Breast epithelium (tissue), 3 donors: ENCODE results near the gene SRSF8.

Source experiments
- POLR2A ChIP-seq: fragments of 450-650 bp; IDR thresholded peaks from one replicate; pipeline ENCODE4 v1.6.1; 2016; ENCODE audit warnings: antibody characterized with exemption, mild to moderate bottlenecking, moderate library complexity
- POLR2AphosphoS5 ChIP-seq, 3 donors: sonication (generic); formaldehyde crosslinking; IDR thresholded peaks; one replicate each; pipeline ENCODE4 v1.6.1; 2017; ENCODE audit warnings: antibody characterized with exemption in 3 of 3
- TF ChIP-seq, protein P1 (sequence below), 3 donors: fragments of 450-650 bp; IDR thresholded peaks; one replicate each; pipeline ENCODE4 v1.5.1; 2016 to 2017; ENCODE audit warnings: antibody characterized with exemption in 3 of 3, mild to moderate bottlenecking in 3 of 3, moderate library complexity in 3 of 3

DNA sequence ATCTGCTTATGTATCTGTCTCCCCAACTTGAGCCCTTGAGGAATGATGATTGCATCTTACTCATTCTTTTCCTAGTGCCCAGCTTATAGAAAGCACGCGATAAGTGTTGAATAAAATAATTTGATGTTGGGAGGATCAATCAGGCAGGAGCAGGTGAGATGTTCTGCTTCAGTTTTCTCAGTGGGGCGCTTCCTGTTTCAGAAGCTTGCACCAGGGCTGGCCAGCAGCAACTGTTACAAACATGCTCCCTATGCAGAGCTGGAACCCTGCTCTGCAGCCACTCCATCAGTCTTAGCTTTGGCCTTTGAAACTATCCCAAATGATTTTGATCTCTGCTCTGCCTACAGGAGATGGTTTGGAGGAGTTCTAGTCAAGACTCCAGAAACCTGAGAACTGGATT, 26.8 kb downstream of the SRSF8 start:
- TF ChIP-seq, protein P1, sequence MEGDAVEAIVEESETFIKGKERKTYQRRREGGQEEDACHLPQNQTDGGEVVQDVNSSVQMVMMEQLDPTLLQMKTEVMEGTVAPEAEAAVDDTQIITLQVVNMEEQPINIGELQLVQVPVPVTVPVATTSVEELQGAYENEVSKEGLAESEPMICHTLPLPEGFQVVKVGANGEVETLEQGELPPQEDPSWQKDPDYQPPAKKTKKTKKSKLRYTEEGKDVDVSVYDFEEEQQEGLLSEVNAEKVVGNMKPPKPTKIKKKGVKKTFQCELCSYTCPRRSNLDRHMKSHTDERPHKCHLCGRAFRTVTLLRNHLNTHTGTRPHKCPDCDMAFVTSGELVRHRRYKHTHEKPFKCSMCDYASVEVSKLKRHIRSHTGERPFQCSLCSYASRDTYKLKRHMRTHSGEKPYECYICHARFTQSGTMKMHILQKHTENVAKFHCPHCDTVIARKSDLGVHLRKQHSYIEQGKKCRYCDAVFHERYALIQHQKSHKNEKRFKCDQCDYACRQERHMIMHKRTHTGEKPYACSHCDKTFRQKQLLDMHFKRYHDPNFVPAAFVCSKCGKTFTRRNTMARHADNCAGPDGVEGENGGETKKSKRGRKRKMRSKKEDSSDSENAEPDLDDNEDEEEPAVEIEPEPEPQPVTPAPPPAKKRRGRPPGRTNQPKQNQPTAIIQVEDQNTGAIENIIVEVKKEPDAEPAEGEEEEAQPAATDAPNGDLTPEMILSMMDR (IDR thresholded peaks at IDR 0.05): no peak
- no peak for TF ChIP-seq POLR2A
- TF ChIP-seq POLR2AphosphoS5 (IDR thresholded peaks at IDR 0.05): no peak
